Measurements from ENCODE around the gene RPS6KA2. TPM values are rescaled to one million over a fixed set of nuclear protein-coding genes. Genes with fewer than 3 reads are reported as not detected.
"Not testable (repeated sequence)": the region's sequence is repeated elsewhere in the genome, so short reads cannot be mapped to it uniquely, and the experiment has no call there.

RPS6KA2 gene
- total RNA-seq, 1 experiment from 2014 or later, result 12.3 TPM

GRCh38 chr6:166635013-166635970 is 8.2 kb upstream of the RPS6KA2 start:
- H4K20me1 ChIP-seq (ENCODE audit: control insufficient read depth, insufficient read depth, insufficient read length), result no peaks in the 10 kb centered on the region
- no peak overlapping the region for H3K27ac Mint-ChIP-seq
- H4K5ac ChIP-seq (ENCODE audit: insufficient read length, low read depth, low read length), result no peak overlapping the region
- no peaks in the 10 kb centered on the region for H3K9me3 ChIP-seq (ENCODE audit: control insufficient read depth, low read depth, low read length)
- no peak overlapping the region for H2BK120ac ChIP-seq (ENCODE audit: low read depth, low read length, poor library complexity, severe bottlenecking)
- H3T11ph ChIP-seq (ENCODE audit: low read length), result no peak overlapping the region
- no peak overlapping the region for H2BK15ac ChIP-seq (ENCODE audit: low read depth, low read length)
- no peak overlapping the region for H3K23ac ChIP-seq (ENCODE audit: insufficient read length, low read depth, low read length)
- H2AFZ ChIP-seq (ENCODE audit: low read length), result no peak overlapping the region
- H3K27me3 Mint-ChIP-seq (ENCODE audit: low read depth), result peaks cover 30% of the 10 kb centered on the region
- H3K27me3 ChIP-seq (ENCODE audit: insufficient read depth, low read length), result no peaks in the 10 kb centered on the region
- no peak overlapping the region for H3K18ac ChIP-seq (ENCODE audit: insufficient read length, low read depth, low read length)
- no peak overlapping the region for H4K91ac ChIP-seq (ENCODE audit: insufficient read length, low read depth, low read length)
- H3K4me1 ChIP-seq (ENCODE audit: insufficient read depth, low read length), result no peaks in the 10 kb centered on the region; the same call in 1 of the 2 replicates
- no CpG with 5 or more reads among the region's 20 CpGs for WGBS (ENCODE audit: extremely low coverage, insufficient read length, low lambda C conversion rate)
- H2BK12ac ChIP-seq (ENCODE audit: insufficient read length, low read depth, low read length), result no peak overlapping the region
- peak; percentile 26 for DNase-seq
- H3K4me1 Mint-ChIP-seq, result peaks cover 23 to 29% of the 10 kb centered on the region in 2 experiments
- no peak overlapping the region for H4K8ac ChIP-seq (replicated peaks; ENCODE audit: insufficient read length, low read depth, low read length)
- H3K4me3 Mint-ChIP-seq, result no peak overlapping the region
- H3K36me3 Mint-ChIP-seq (ENCODE audit: insufficient read depth in 1 of 3, low read depth in 3 of 3), result no peaks in the 10 kb centered on the region
- H3K4me2 ChIP-seq (ENCODE audit: insufficient read depth, insufficient read length, low read length), result no peak overlapping the region
- no peak overlapping the region for H2BK5ac ChIP-seq (ENCODE audit: insufficient read length, low read length)
- H3K27ac ChIP-seq (ENCODE audit: insufficient read length, low read depth, low read length), result no peak overlapping the region
- H3K9ac ChIP-seq (ENCODE audit: extremely low read depth, insufficient read length, low read length), result no peak overlapping the region
- no peak overlapping the region; the same call in 1 of the 2 replicates for H3K14ac ChIP-seq (ENCODE audit: insufficient read depth, low read length)
- H3K23me2 ChIP-seq (ENCODE audit: insufficient read length, low read depth, low read length, poor library complexity, severe bottlenecking), result no peaks in the 10 kb centered on the region
- H3K56ac ChIP-seq (ENCODE audit: insufficient read length, low read depth, low read length), result no peak overlapping the region
- TF ChIP-seq CTCF (conservative IDR thresholded peaks at IDR 0.05), result no peak
- H3K9me3 Mint-ChIP-seq, result no peaks in the 10 kb centered on the region
- H3K4ac ChIP-seq (ENCODE audit: low read depth, low read length), result no peak overlapping the region
- H3K79me1 ChIP-seq (ENCODE audit: insufficient read depth, low read depth, low read length, poor library complexity, severe bottlenecking), result no peaks in the 10 kb centered on the region
- no peaks in the 10 kb centered on the region for H3K79me2 ChIP-seq (ENCODE audit: insufficient read depth, low read length)
- no peak overlapping the region for H2BK20ac ChIP-seq (ENCODE audit: low read depth, low read length, poor library complexity, severe bottlenecking)
- no peak overlapping the region for H2AK5ac ChIP-seq (ENCODE audit: insufficient read length, low read length)

- H3K79me1 ChIP-seq (ENCODE audit: insufficient read depth, low read depth, low read length, poor library complexity, severe bottlenecking); H2AFZ ChIP-seq (ENCODE audit: low read length); H3K27ac ChIP-seq (ENCODE audit: insufficient read length, low read depth, low read length); H2BK5ac ChIP-seq (ENCODE audit: insufficient read length, low read length); H3K36me3 Mint-ChIP-seq (ENCODE audit: insufficient read depth in 1 of 3, low read depth in 3 of 3); H3K4me2 ChIP-seq (ENCODE audit: insufficient read depth, insufficient read length, low read length); H3K4me3 Mint-ChIP-seq; H3K4ac ChIP-seq (ENCODE audit: low read depth, low read length); H3K27ac Mint-ChIP-seq; H4K5ac ChIP-seq (ENCODE audit: insufficient read length, low read depth, low read length); H2BK15ac ChIP-seq (ENCODE audit: low read depth, low read length); H3K23ac ChIP-seq (ENCODE audit: insufficient read length, low read depth, low read length); H3K9ac ChIP-seq (ENCODE audit: extremely low read depth, insufficient read length, low read length); H3K4me1 ChIP-seq (ENCODE audit: insufficient read depth, low read length); H4K20me1 ChIP-seq (ENCODE audit: control insufficient read depth, insufficient read depth, insufficient read length); H4K91ac ChIP-seq (ENCODE audit: insufficient read length, low read depth, low read length); H3K9me3 Mint-ChIP-seq; H3T11ph ChIP-seq (ENCODE audit: low read length); H3K23me2 ChIP-seq (ENCODE audit: insufficient read length, low read depth, low read length, poor library complexity, severe bottlenecking); H3K27me3 ChIP-seq (ENCODE audit: insufficient read depth, low read length); H2BK120ac ChIP-seq (ENCODE audit: low read depth, low read length, poor library complexity, severe bottlenecking); H3K9me3 ChIP-seq (ENCODE audit: control insufficient read depth, low read depth, low read length); H2BK12ac ChIP-seq (ENCODE audit: insufficient read length, low read depth, low read length); H2BK20ac ChIP-seq (ENCODE audit: low read depth, low read length, poor library complexity, severe bottlenecking); H3K79me2 ChIP-seq (ENCODE audit: insufficient read depth, low read length); H4K8ac ChIP-seq (replicated peaks; ENCODE audit: insufficient read length, low read depth, low read length); DNase-seq; H3K14ac ChIP-seq (ENCODE audit: insufficient read depth, low read length); H3K56ac ChIP-seq (ENCODE audit: insufficient read length, low read depth, low read length); H2AK5ac ChIP-seq (ENCODE audit: insufficient read length, low read length); H3K18ac ChIP-seq (ENCODE audit: insufficient read length, low read depth, low read length): not testable (repeated sequence)
- H3K4me1 Mint-ChIP-seq, result peaks cover 28 to 30% of the 10 kb centered on the region in 2 experiments
- no CpG with 5 or more reads among the region's 4 CpGs for WGBS (ENCODE audit: extremely low coverage, insufficient read length, low lambda C conversion rate)
- H3K27me3 Mint-ChIP-seq (ENCODE audit: low read depth), result peaks cover 33% of the 10 kb centered on the region
Measured at GRCh38 chr6:166634581-166634980, 7.5 kb upstream of the RPS6KA2 start.
